HG03139 (cell line): ENCODE data around the gene ELMO2.
"Not testable (repeated sequence)": the region's sequence is repeated elsewhere in the genome, so short reads cannot be mapped to it uniquely, and the experiment has no call there.

ENCODE experiments used
- ATAC-seq: cut with Tn5 transposase; IDR thresholded peaks from one replicate; pipeline ENCODE4 v1.9.1; 2021; ENCODE audit not compliant: unreplicated experiment

ELMO2 gene

GRCh38 chr20:46406986-46407670, 713 bp upstream of the ELMO2 start:
- peak; percentile 24 for ATAC-seq

- no peak for ATAC-seq
Measured at GRCh38 chr20:46402331-46402811, 4.0 kb downstream of the ELMO2 start.

GRCh38 chr20:46401478-46401860, 4.9 kb downstream of the ELMO2 start:
- ATAC-seq: no peak

GRCh38 chr20:46400828-46401477, 5.5 kb downstream of the ELMO2 start:
- no peak for ATAC-seq

- no peak for ATAC-seq
Measured at GRCh38 chr20:46400253-46400652, 6.2 kb downstream of the ELMO2 start.

GRCh38 chr20:46399401-46399800, 7.0 kb downstream of the ELMO2 start:
- ATAC-seq: no peak

- no peak for ATAC-seq
Measured at GRCh38 chr20:46398963-46399362, 7.5 kb downstream of the ELMO2 start.

- no peak for ATAC-seq
Measured at GRCh38 chr20:46396052-46396740, 10.2 kb downstream of the ELMO2 start.

GRCh38 chr20:46394872-46395760, 11.3 kb downstream of the ELMO2 start:
- no peak for ATAC-seq

DNA sequence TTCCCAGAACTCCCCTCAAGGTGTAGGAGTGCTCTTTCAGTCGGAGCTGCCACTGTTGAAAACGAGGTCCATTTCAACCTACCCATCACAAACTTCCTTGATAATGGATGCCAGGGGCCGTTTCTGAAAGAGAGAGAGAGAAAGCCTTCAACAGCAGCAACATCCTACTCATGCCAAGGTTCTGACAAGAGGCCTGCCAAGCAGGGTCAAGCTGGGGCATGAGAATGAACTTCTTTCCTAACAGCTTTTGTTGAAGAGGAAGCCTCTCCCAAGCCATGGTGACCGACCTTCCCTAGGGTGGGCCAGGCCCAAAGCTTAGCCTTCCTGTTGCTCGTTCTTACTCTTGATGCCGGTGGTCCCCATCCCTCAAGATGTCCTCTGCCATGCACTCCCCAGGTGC, 12.4 kb downstream of the ELMO2 start:
- ATAC-seq: no peak

- no peak for ATAC-seq
Measured at GRCh38 chr20:46388937-46389336, 17.5 kb downstream of the ELMO2 start.

DNA sequence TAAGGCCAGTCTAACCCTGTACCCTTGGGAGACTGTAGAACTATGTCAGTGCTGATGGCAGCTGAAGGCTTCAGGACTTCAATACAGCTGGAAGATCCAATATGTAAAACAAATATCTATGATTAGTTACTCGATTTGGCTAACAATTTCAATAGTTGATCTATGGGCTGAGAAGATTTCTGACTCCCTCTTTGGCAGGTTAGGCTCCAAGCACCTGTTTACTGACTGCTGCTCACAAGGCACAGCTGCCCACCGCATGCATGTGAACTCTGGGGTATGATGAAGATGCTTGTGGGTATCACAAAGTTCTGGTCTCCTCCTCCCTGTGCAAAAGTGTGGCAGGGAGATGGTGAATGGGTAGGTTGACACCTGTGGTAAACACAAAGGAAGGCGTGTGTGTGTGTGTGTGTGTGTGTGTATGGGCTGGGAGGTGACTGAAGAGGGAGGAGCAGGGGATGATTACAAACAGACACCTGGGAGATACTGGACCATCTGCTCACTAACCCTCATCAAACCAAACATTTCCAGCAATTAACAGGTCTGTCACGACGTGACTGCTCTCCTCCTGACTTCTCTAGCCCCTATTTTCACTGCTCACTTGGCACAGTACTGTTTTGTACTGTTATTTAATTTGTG, 18.1 kb downstream of the ELMO2 start:
- no peak for ATAC-seq

GRCh38 chr20:46387054-46387453, 19.4 kb downstream of the ELMO2 start:
- not testable (repeated sequence) for ATAC-seq

DNA sequence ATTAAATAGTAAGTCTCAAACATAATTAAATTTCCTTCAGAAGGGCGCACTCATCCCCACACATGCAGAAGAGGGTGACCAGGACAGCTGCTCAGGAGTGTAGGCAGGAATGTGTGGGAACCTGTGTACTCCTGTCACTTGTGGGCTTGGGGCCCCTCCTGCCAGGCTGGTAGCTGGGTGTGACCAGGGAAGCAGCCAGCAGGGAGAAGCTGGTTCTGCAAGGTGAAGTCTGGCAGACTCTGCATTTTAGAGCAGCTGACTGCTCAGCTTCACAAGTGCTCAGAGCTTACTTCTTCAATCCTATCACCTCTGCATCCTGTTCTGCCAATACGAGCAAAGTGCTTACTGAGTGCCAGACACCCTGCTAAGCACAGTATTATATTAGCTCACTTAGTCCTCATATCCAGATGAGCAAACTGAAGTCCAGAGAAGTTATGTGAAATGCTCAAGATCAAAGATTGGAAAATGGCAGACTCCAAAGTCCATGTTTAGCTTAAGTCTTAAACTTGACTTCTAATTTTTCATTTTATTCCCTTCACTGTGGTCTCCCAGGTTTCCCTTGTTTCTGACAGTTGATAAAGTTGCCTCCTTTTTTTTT, 27.9 kb downstream of the ELMO2 start:
- ATAC-seq: no peak

GRCh38 chr20:46377518-46377917, 28.9 kb downstream of the ELMO2 start:
- no peak for ATAC-seq

DNA sequence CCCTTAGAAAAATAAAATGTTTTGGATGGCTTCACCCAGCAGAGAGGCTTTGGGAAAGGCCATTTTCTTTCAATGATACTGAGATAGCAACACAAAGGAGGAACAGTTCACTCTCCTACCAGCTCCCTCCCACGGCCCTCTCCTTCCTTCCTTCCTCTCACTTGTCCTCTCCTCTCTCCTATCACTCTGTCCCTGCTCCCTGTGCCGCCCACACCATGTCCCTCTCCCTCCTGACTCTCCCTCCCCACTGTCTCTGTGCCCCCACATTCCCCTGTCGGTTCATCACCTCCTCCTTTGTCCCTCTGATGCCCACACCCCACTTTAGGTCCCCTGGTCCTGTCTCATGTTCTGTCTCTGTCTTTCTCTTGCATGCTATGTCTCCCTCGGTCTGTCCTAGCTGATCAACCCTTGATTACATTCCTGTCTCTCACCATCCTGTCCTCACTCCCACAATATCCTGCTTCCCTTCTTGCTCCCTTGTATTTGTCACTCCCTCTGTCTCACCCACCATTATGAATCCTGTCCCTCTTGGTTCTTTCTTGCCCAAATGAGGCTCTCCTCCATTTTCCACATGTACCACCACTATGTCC, 30.1 kb downstream of the ELMO2 start:
- ATAC-seq: no peak

GRCh38 chr20:46375771-46376170, 30.6 kb downstream of the ELMO2 start:
- ATAC-seq: no peak

DNA sequence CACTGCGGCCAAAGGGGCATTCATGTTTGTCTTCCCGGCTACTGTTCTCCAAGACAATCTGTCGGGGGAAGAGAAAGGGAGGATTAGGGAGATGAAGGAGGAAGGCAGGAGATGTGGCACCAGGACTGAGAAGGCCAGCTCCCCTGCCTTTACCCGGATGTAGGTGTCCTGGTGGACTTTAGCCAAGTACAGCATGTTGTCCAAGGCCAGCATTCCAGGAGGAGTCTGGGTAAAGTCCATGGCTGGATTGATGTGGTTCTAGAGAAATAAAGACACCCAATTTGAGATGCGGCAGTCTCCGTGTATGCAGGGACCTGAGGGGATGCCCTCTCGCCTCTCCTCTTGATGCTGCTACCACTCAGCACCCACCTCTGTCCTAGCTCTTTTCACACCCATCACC, 32.0 kb downstream of the ELMO2 start:
- no peak for ATAC-seq

DNA sequence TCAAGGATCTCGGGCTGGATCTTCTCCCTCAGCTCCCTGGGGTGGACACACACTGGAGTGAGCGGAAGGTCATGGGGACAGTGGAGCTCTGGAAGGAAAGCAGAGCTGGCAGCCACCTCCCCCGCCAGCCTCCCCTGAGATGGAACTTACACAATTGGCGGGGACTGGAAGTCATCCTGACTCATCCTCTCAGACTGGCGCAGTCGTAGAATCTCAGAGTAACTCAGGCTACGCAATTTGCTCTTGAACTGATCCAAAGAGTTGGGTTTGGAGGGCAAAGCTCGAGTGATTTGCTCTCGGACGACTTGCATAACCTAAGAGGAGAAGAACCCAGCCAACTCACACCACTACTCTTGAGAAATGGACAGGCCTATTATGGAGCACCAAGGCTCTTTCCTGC, 34.8 kb downstream of the ELMO2 start:
- no peak for ATAC-seq

DNA sequence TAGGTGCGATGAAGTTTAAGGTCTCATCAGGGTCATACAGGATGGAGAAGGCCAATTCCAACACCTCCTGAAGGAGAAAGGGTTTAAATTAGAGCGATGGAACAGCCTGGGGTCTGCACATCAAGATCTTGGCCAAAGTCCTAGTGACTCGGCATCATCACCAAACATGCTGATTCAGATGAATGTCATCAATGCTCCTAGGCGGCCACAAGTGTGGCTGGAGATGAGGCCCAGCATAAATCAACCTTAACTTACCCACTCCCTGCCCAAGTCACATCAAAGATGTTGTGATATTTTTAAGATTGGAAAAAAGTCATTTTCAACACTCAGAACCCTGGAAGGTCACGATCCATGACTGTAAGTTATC, 37.5 kb downstream of the ELMO2 start:
- ATAC-seq: no peak
